ENCODE data around the gene PPM1M. TPM values are rescaled to one million over a fixed set of nuclear protein-coding genes. Genes with fewer than 3 reads are reported as not detected.

PPM1M gene
- total and polyA plus RNA-seq, 10 of the 15 experiments (the other 5 are each of a cell fraction or from before 2014, with no cell fraction given) = 7.3 to 24.8 (median 15.8) TPM

DNA sequence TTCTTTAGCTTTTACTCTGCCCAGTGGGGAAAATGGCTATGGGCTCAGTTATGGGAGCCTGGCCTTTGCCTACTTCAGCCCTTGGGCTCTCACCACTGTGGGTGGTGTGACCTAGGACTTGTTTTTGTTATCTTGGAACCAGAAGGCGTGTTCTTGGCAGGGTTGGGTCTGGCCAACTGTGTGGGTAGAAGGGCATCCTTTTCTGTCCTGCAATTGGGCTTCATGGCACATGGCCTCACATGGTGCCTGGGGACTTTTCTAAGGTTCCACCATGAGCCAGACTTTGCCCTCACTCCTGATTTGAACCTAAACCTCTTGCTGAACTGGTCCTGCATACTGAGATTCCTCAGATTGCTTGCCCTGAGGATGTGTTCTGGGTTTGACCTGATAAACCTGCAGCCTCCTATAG lies 43.8 kb downstream of the PPM1M start:
- ChIA-PET RAD21 (ENCODE audit: unreplicated experiment) (interaction anchor here (0.8 to 7.5 kb wide), 16 partner anchors 8 to 157 kb away, joined by 3 to 131 read pairs (median 5); partner anchors contain the start of gene TWF2), CTCF (interaction anchor here (0.9 to 19.0 kb wide), 16 partner anchors 9 to 288 kb away, joined by 3 to 451 read pairs (median 7); partner anchors contain the start of genes TLR9 and WDR82), POLR2A (interaction anchor here (0.8 to 3.7 kb wide), 12 partner anchors 10 to 68 kb away, joined by 3 to 48 read pairs (median 6); partner anchors contain the start of genes TWF2 and WDR82), SMC1A (ENCODE audit: uncharacterized antibody, unreplicated experiment) (interaction anchor here (0.7 to 6.1 kb wide), 16 partner anchors 8 to 159 kb away, joined by 3 to 159 read pairs (median 4); partner anchors contain the start of genes TLR9, TWF2 and WDR82)
- no TSS peak for BruUV-seq (replicated peaks)
- TF ChIP-seq KDM1A (IDR thresholded peaks at IDR 0.05; ENCODE audit: borderline replicate concordance) = no peak
- TF ChIP-seq, protein P1, sequence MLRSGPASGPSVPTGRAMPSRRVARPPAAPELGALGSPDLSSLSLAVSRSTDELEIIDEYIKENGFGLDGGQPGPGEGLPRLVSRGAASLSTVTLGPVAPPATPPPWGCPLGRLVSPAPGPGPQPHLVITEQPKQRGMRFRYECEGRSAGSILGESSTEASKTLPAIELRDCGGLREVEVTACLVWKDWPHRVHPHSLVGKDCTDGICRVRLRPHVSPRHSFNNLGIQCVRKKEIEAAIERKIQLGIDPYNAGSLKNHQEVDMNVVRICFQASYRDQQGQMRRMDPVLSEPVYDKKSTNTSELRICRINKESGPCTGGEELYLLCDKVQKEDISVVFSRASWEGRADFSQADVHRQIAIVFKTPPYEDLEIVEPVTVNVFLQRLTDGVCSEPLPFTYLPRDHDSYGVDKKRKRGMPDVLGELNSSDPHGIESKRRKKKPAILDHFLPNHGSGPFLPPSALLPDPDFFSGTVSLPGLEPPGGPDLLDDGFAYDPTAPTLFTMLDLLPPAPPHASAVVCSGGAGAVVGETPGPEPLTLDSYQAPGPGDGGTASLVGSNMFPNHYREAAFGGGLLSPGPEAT (IDR thresholded peaks at IDR 0.05; ENCODE audit: low read depth) = no peak
- no peak for TF ChIP-seq ZSCAN29 (IDR thresholded peaks at IDR 0.05)
- TF ChIP-seq, protein P2, sequence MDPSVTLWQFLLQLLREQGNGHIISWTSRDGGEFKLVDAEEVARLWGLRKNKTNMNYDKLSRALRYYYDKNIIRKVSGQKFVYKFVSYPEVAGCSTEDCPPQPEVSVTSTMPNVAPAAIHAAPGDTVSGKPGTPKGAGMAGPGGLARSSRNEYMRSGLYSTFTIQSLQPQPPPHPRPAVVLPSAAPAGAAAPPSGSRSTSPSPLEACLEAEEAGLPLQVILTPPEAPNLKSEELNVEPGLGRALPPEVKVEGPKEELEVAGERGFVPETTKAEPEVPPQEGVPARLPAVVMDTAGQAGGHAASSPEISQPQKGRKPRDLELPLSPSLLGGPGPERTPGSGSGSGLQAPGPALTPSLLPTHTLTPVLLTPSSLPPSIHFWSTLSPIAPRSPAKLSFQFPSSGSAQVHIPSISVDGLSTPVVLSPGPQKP (IDR thresholded peaks at IDR 0.05; ENCODE audit: low read depth, low read length) = no peak
- TF ChIP-seq ZNF24 (IDR thresholded peaks at IDR 0.05) = no peak
- TF ChIP-seq, protein P3, sequence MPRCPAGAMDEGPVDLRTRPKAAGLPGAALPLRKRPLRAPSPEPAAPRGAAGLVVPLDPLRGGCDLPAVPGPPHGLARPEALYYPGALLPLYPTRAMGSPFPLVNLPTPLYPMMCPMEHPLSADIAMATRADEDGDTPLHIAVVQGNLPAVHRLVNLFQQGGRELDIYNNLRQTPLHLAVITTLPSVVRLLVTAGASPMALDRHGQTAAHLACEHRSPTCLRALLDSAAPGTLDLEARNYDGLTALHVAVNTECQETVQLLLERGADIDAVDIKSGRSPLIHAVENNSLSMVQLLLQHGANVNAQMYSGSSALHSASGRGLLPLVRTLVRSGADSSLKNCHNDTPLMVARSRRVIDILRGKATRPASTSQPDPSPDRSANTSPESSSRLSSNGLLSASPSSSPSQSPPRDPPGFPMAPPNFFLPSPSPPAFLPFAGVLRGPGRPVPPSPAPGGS (IDR thresholded peaks at IDR 0.05; ENCODE audit: borderline replicate concordance, insufficient read depth, low read depth, low read length, poor library complexity, severe bottlenecking) = no peak
- H3K9me3 ChIP-seq (replicated peaks; ENCODE audit: control insufficient read depth, insufficient read depth, low read length) = no peaks in the 10 kb centered on the region
- H3K4me1 ChIP-seq (ENCODE audit: control insufficient read depth, insufficient read depth, low read length) = peaks cover 11% of the 10 kb centered on the region
- H3K4me2 ChIP-seq (ENCODE audit: control insufficient read depth, insufficient read depth) = peak overlapping the region; percentile 87; the same call in 1 of the 2 replicates
- 93% methylated on average over 1 of the region's 1 CpG for WGBS (ENCODE audit: insufficient coverage, insufficient replicate concordance, low lambda C conversion rate, missing lambda C conversion rate)
- FAIRE-seq (no peak), DNase-seq (ENCODE audit: low read depth, low spot score) (no peak), ATAC-seq (no peak)
- no peak overlapping the region for H2AFZ ChIP-seq (ENCODE audit: control insufficient read depth, low read depth, low read length)
- peaks cover 18% of the 10 kb centered on the region for H3K79me2 ChIP-seq (ENCODE audit: control insufficient read depth, insufficient read depth, low read length)
- H3K4me3 ChIP-seq = no peak overlapping the region
- in situ Hi-C loops (cut with MboI) (no loop called here), intact Hi-C loops (cut with micrococcal nuclease; ENCODE audit: unreplicated experiment) (no loop called here)
- no peaks in the 10 kb centered on the region for H4K20me1 ChIP-seq (ENCODE audit: control insufficient read depth, insufficient read depth)
- H3K27me3 ChIP-seq (replicated peaks in 1 of 2; ENCODE audit: control insufficient read depth in 2 of 2, insufficient read depth in 2 of 2, low read length in 1 of 2) = no peaks in the 10 kb centered on the region
- H3K27ac ChIP-seq (ENCODE audit: control insufficient read depth, insufficient read depth) = no peak overlapping the region
- peaks cover 3 to 6% of the 10 kb centered on the region in 2 experiments; a peak in 3 of 4 replicates for H3K36me3 ChIP-seq (ENCODE audit: control insufficient read depth in 2 of 2, insufficient read depth in 2 of 2, low read length in 1 of 2)
- peak overlapping the region; percentile 24; the same call in 1 of the 2 replicates for H3K9ac ChIP-seq (ENCODE audit: control insufficient read depth, insufficient read depth, low read length)
